ENCODE data around the gene CLCNKB. TPM values are rescaled to one million over a fixed set of nuclear protein-coding genes. Genes with fewer than 3 reads are reported as not detected.
"Not testable (repeated sequence)": the region's sequence is repeated elsewhere in the genome, so short reads cannot be mapped to it uniquely, and the experiment has no call there.

The CLCNKB gene
- total and polyA plus RNA-seq, 4 donors, result 0.40 to 1.9 (median 1.2) TPM

GRCh38 chr1:16029288-16029687 is 14.3 kb upstream of the CLCNKB start:
- no CpG with 5 or more reads among the region's 1 CpG for WGBS (ENCODE audit: insufficient coverage)
- H3K27me3 ChIP-seq (ENCODE audit: control insufficient read depth, insufficient read depth, low read length), result peaks cover 2% of the 10 kb centered on the region
- peaks cover 20% of the 10 kb centered on the region for H3K4me1 ChIP-seq (ENCODE audit: control insufficient read depth, insufficient read depth, low read length)
- H3K4me3 ChIP-seq (ENCODE audit: low read depth, low read length), result no peak overlapping the region
- DNase-seq (ENCODE audit: low read depth in 4 of 6, low spot score in 6 of 6), result no peak
- H3K36me3 ChIP-seq (ENCODE audit: control insufficient read depth, insufficient read depth, low read length), result no peaks in the 10 kb centered on the region
- H3K9me3 ChIP-seq (ENCODE audit: control insufficient read depth, insufficient read depth, low read length), result no peaks in the 10 kb centered on the region
- no peak overlapping the region for H3K27ac ChIP-seq (ENCODE audit: low read depth, low read length)

DNA sequence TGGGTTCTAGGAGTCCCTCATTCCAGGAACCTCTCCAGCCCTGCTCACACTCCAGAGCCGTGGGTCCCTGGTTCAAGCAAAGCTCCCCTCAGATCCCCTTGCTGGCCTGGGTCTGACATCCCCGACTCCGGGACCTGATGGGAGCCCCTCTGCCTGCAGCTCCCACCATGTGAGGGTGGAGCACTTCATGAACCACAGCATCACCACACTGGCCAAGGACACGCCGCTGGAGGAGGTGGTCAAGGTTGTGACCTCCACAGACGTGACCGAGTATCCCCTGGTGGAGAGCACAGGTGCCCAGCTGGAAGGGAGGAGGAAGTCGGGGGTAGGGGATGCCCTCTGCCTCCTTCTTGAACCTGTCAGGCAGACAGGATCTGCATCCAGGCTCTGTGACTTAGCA is 12.0 kb upstream of the CLCNKB start:
- WGBS (ENCODE audit: insufficient coverage), result 85% methylated on average over 3 of the region's 8 CpGs
- Histone ChIP-seq H3K36me3 (ENCODE audit: control insufficient read depth, insufficient read depth, low read length) (no peaks in the 10 kb centered on the region), H3K4me3 (ENCODE audit: low read depth, low read length) (no peak overlapping the region), H3K4me1 (ENCODE audit: control insufficient read depth, insufficient read depth, low read length) (peaks cover 17% of the 10 kb centered on the region), H3K27ac (ENCODE audit: low read depth, low read length) (no peak overlapping the region), H3K27me3 (ENCODE audit: control insufficient read depth, insufficient read depth, low read length) (peaks cover 2% of the 10 kb centered on the region), H3K9me3 (ENCODE audit: control insufficient read depth, insufficient read depth, low read length) (no peaks in the 10 kb centered on the region)
- no peak for DNase-seq (ENCODE audit: low read depth in 4 of 6, low spot score in 6 of 6)

GRCh38 chr1:16032388-16033102 is 11.0 kb upstream of the CLCNKB start:
- no peaks in the 10 kb centered on the region for H3K27me3 ChIP-seq (ENCODE audit: control insufficient read depth, insufficient read depth, low read length)
- no peaks in the 10 kb centered on the region for H3K9me3 ChIP-seq (ENCODE audit: control insufficient read depth, insufficient read depth, low read length)
- peaks cover 8% of the 10 kb centered on the region for H3K4me1 ChIP-seq (ENCODE audit: control insufficient read depth, insufficient read depth, low read length)
- peak in 3 of 6 donors; percentile 31 to 86 (median 78) for DNase-seq (ENCODE audit: low read depth in 4 of 6, low spot score in 6 of 6)
- H3K36me3 ChIP-seq (ENCODE audit: control insufficient read depth, insufficient read depth, low read length), result no peaks in the 10 kb centered on the region
- H3K27ac ChIP-seq (ENCODE audit: low read depth, low read length), result no peak overlapping the region
- no peak overlapping the region for H3K4me3 ChIP-seq (ENCODE audit: low read depth, low read length)
- 54% methylated on average over 17 of the region's 18 CpGs for WGBS (ENCODE audit: insufficient coverage)

- 41% methylated on average over 7 of the region's 7 CpGs for WGBS (ENCODE audit: insufficient coverage)
- not testable (repeated sequence) for H3K27me3 ChIP-seq (ENCODE audit: control insufficient read depth, insufficient read depth, low read length); H3K36me3 ChIP-seq (ENCODE audit: control insufficient read depth, insufficient read depth, low read length); H3K27ac ChIP-seq (ENCODE audit: low read depth, low read length); H3K4me3 ChIP-seq (ENCODE audit: low read depth, low read length); H3K9me3 ChIP-seq (ENCODE audit: control insufficient read depth, insufficient read depth, low read length); H3K4me1 ChIP-seq (ENCODE audit: control insufficient read depth, insufficient read depth, low read length); DNase-seq (ENCODE audit: low read depth in 4 of 6, low spot score in 6 of 6)
Observed at GRCh38 chr1:16033103-16033632, 10.4 kb upstream of the CLCNKB start.

DNA sequence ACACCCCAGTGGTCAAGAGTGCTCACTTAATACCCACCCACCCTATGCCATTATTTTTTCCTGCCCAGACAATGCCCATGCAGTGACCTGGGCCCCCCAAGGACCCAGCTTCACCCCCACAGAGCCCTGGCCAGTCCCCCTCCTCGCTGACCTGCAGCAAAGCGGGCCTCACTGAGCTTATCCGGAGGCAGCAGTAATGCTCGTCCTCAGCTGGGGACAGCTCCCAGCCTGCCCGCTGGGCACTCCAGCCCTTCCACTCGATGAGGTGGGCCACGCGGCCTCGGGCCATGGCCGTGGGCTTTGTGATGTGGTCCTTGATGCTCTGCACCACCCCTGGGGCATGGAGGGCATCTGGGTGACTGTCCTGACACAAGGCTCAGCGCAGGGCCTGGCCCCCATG is 7.1 kb upstream of the CLCNKB start:
- not testable (repeated sequence) for H3K36me3 ChIP-seq (ENCODE audit: control insufficient read depth, insufficient read depth, low read length); DNase-seq (ENCODE audit: low read depth in 4 of 6, low spot score in 6 of 6); H3K4me1 ChIP-seq (ENCODE audit: control insufficient read depth, insufficient read depth, low read length); H3K27me3 ChIP-seq (ENCODE audit: control insufficient read depth, insufficient read depth, low read length); H3K27ac ChIP-seq (ENCODE audit: low read depth, low read length); H3K9me3 ChIP-seq (ENCODE audit: control insufficient read depth, insufficient read depth, low read length); H3K4me3 ChIP-seq (ENCODE audit: low read depth, low read length)
- 74% methylated on average over 4 of the region's 11 CpGs for WGBS (ENCODE audit: insufficient coverage)

DNA sequence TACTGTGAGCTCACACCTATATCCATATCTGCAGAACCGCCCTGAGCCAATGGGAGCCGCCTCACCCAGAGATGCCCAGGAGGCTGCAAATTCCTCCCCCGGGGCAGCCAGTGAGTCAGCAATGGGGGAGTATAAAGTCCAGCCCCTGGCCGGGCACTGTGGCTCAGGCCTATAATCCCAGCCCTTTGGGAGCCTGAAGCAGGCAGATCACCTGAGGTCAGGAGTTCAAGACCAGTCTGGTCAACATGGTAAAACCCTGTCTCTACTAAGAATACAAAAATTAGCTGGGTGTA is 5.0 kb upstream of the CLCNKB start:
- 85% methylated on average over 2 of the region's 4 CpGs for WGBS (ENCODE audit: insufficient coverage)
- Histone ChIP-seq H3K27me3 (ENCODE audit: control insufficient read depth, insufficient read depth, low read length) (no peaks in the 10 kb centered on the region), H3K4me3 (ENCODE audit: low read depth, low read length) (no peak overlapping the region), H3K27ac (ENCODE audit: low read depth, low read length) (no peak overlapping the region), H3K4me1 (ENCODE audit: control insufficient read depth, insufficient read depth, low read length) (no peaks in the 10 kb centered on the region), H3K36me3 (ENCODE audit: control insufficient read depth, insufficient read depth, low read length) (no peaks in the 10 kb centered on the region), H3K9me3 (ENCODE audit: control insufficient read depth, insufficient read depth, low read length) (no peaks in the 10 kb centered on the region)
- DNase-seq (ENCODE audit: low read depth in 4 of 6, low spot score in 6 of 6), result no peak

DNA sequence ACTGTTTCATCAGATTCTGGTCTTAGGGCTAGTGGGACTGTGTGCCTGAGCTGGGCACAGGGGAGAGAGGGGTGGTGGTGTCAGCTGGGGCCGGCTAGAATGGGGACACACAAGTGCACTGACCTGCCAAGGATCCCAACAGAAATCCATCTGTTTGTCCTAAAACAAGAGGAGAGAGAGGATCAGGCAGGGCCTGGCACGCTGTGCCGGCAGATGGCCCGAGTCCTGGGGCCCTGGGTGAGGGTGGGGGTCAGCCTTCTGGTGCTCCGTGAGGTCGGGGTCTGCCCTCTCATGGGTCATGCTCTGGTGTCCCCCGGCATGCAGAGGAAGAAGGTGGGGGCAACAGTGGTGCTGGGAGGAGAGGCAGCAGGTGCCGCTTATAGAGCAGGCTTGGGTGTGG is 3.7 kb upstream of the CLCNKB start:
- not testable (repeated sequence) for H3K4me3 ChIP-seq (ENCODE audit: low read depth, low read length); H3K27ac ChIP-seq (ENCODE audit: low read depth, low read length); H3K27me3 ChIP-seq (ENCODE audit: control insufficient read depth, insufficient read depth, low read length); H3K9me3 ChIP-seq (ENCODE audit: control insufficient read depth, insufficient read depth, low read length); DNase-seq (ENCODE audit: low read depth in 4 of 6, low spot score in 6 of 6); H3K4me1 ChIP-seq (ENCODE audit: control insufficient read depth, insufficient read depth, low read length); H3K36me3 ChIP-seq (ENCODE audit: control insufficient read depth, insufficient read depth, low read length)
- 51% methylated on average over 3 of the region's 8 CpGs for WGBS (ENCODE audit: insufficient coverage)

GRCh38 chr1:16041200-16041599 is 2.4 kb upstream of the CLCNKB start:
- Histone ChIP-seq H3K27me3 (ENCODE audit: control insufficient read depth, insufficient read depth, low read length) (no peaks in the 10 kb centered on the region), H3K9me3 (ENCODE audit: control insufficient read depth, insufficient read depth, low read length) (no peaks in the 10 kb centered on the region), H3K27ac (ENCODE audit: low read depth, low read length) (no peak overlapping the region), H3K4me3 (ENCODE audit: low read depth, low read length) (no peak overlapping the region), H3K4me1 (ENCODE audit: control insufficient read depth, insufficient read depth, low read length) (no peaks in the 10 kb centered on the region), H3K36me3 (ENCODE audit: control insufficient read depth, insufficient read depth, low read length) (no peaks in the 10 kb centered on the region)
- WGBS (ENCODE audit: insufficient coverage), result 38% methylated on average over 8 of the region's 8 CpGs
- no peak for DNase-seq (ENCODE audit: low read depth in 4 of 6, low spot score in 6 of 6)

GRCh38 chr1:16042096-16042495 is 1.5 kb upstream of the CLCNKB start:
- WGBS (ENCODE audit: insufficient coverage), result 72% methylated on average over 5 of the region's 9 CpGs
- H3K9me3 ChIP-seq (ENCODE audit: control insufficient read depth, insufficient read depth, low read length), result no peaks in the 10 kb centered on the region
- H3K4me1 ChIP-seq (ENCODE audit: control insufficient read depth, insufficient read depth, low read length), result no peaks in the 10 kb centered on the region
- no peaks in the 10 kb centered on the region for H3K27me3 ChIP-seq (ENCODE audit: control insufficient read depth, insufficient read depth, low read length)
- no peak for DNase-seq (ENCODE audit: low read depth in 4 of 6, low spot score in 6 of 6)
- no peak overlapping the region for H3K27ac ChIP-seq (ENCODE audit: low read depth, low read length)
- no peak overlapping the region for H3K4me3 ChIP-seq (ENCODE audit: low read depth, low read length)
- no peaks in the 10 kb centered on the region for H3K36me3 ChIP-seq (ENCODE audit: control insufficient read depth, insufficient read depth, low read length)

GRCh38 chr1:16042654-16043053 is 928 bp upstream of the CLCNKB start:
- not testable (repeated sequence) for H3K27ac ChIP-seq (ENCODE audit: low read depth, low read length); H3K9me3 ChIP-seq (ENCODE audit: control insufficient read depth, insufficient read depth, low read length); DNase-seq (ENCODE audit: low read depth in 4 of 6, low spot score in 6 of 6); H3K4me3 ChIP-seq (ENCODE audit: low read depth, low read length); H3K36me3 ChIP-seq (ENCODE audit: control insufficient read depth, insufficient read depth, low read length); H3K27me3 ChIP-seq (ENCODE audit: control insufficient read depth, insufficient read depth, low read length); H3K4me1 ChIP-seq (ENCODE audit: control insufficient read depth, insufficient read depth, low read length)
- 100% methylated on average over 1 of the region's 9 CpGs for WGBS (ENCODE audit: insufficient coverage)

Data from spinal cord (tissue), 10 donors.